Pancreas (tissue), 10 donors: ENCODE data around the gene RGS3. TPM values are rescaled to one million over a fixed set of nuclear protein-coding genes. Genes with fewer than 3 reads are reported as not detected.

Experiments
- ATAC-seq, 4 donors: fragments of 200-7000 bp; cut with Tn5 transposase; one replicate each; pipeline versions ENCODE4 v1.8.0 to v1.9.1; 2020; ENCODE audit warnings: mild to moderate bottlenecking in 4 of 4, moderate library complexity in 4 of 4
- DNase-seq, 6 donors: peaks; one replicate each; pipeline ENCODE4 v3.0.0-alpha.2; 2020
- FAIRE-seq: peaks from 2 replicates; lab custom pipeline; 2012; peaks lifted over from hg19 to GRCh38; lab: Jason Lieb, UNC
- H3K27ac ChIP-seq, 4 donors: fragments of 200-600 bp; sonication (generic); 1 replicate in 3 of 4; 2 replicates in 1 of 4; pipeline versions ENCODE4 v1.5.0 to v1.8.0; 2020
- H3K27me3 ChIP-seq, 4 donors: fragments of 200-600 bp; one replicate each; pipeline ENCODE4 v1.8.0; 2021
- H3K36me3 ChIP-seq, 3 donors: fragments of 200-600 bp; sonication (generic) in 1 of 3; one replicate each; pipeline versions ENCODE4 v1.5.0 to v1.8.0; 2020 to 2021
- H3K4me1 ChIP-seq, 3 donors: fragments of 200-600 bp; one replicate each; pipeline ENCODE4 v1.8.0; 2021
- H3K4me3 ChIP-seq, 4 donors: fragments of 200-600 bp; sonication (generic) in 2 of 4; one replicate each; pipeline versions ENCODE4 v1.5.0 to v1.8.0; 2020 to 2021
- H3K9me3 ChIP-seq, 4 donors: fragments of 200-600 bp; one replicate each; pipeline ENCODE4 v1.8.0; 2021
- WGBS, 2 donors: extraction: QIAGEN DNeasy Blood & Tissue Kit; methylation state at CpG; one replicate each; pipeline ENCODE4 v1.1.7; 2013; 5-methylcytosine and 5-hydroxymethylcytosine counted together
- intact Hi-C, 3 donors: fragments of 100-400 bp; cut with DNase I; formaldehyde crosslinking; loops; one replicate each; pipeline versions ENCODE4 v1.11.1 to v1.14.2; 2022
- polyA plus RNA-seq, 2 donors: library from polyadenylated mRNA; stranded (reverse); fragments of 200-250 nt; gene quantifications; one replicate each; pipeline ENCODE4 v1.2.3, GENCODE V29; 2013
- total RNA-seq, 6 donors: library from RNA; stranded (reverse); fragmentation: NEBNext Ultra II Directional in 4 of 6; extraction: Animal tissue kit (Norgen Biotek cat#: 25700) in 4 of 6; gene quantifications; one replicate each; pipeline versions ENCODE4 v1.2.1 to v1.2.4, GENCODE V29; 2021 to 2023
- TF ChIP-seq, protein P1 (sequence below), 4 donors: fragments of 200-600 bp; sonication (generic) in 3 of 4; IDR thresholded peaks; one replicate each; pipeline versions ENCODE4 v1.5.0 to v1.8.0; 2021; ENCODE audit warnings: antibody characterized with exemption in 4 of 4
- donor health status: healthy with polysubstance abuse.
- donor health status: DM: no; HTN: no; CAD: no; lungs with moderate emphysema.
- donor health status: DM: no; HTN: no; CAD: no.
- donor health status: control.
- donor health status: control.
- donor health status: Bipolar disorder and iron deficiency.
- donor health status: DM: yes; HTN: yes; CAD: no.
- donor health status: DM: no; HTN: no; CAD: no.
- donor health status: DM: no; HTN: no; CAD: no.
- donor health status: DM: yes; HTN: yes; CAD: no.

The RGS3 gene
- total and polyA plus RNA-seq, 8 donors = 18.3 to 55.3 (median 32.6) TPM

DNA sequence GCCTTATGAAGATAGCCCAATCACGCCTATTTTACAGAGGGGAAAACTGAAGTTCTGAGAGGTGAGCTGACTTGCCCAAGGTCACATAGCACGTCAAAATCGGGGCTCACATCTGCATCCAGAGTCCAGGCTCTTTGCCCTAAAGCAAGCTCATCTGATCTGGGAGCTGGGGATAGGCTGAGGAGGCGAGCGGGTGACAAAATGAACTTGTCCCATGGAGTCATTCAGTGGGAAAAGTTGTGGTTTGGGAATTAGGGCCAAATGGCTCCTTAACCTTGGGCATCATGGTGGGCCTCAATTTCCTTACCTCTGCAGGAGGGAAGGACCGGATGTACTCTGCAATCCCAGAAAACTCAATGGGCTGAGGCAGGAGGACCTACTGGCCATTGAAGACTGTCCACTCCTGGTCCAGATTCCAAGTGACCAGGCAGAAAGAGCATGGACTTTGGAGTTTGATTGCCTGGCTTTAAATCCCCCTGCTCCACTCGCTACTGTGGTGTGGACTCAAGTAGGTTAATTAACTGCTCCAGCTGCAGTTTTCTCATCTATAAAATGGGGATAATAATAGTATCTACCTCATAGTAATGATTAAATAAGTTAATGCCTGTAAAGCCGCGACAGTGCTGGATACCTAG lies 160.4 kb downstream of the RGS3 start:
- Histone ChIP-seq H3K27ac (peak overlapping the region in 1 of 4 donors; percentile 87), H3K4me3 (no peak overlapping the region), H3K4me1 (peaks cover 4 to 12% (median 10%) of the 10 kb centered on the region in 3 donors), H3K27me3 (no peaks in the 10 kb centered on the region), H3K9me3 (no peaks in the 10 kb centered on the region), H3K36me3 (no peaks in the 10 kb centered on the region)
- FAIRE-seq (no peak), ATAC-seq (no peak), DNase-seq (peak in 2 of 6 donors; percentile 4 to 26)
- TF ChIP-seq, protein P1, sequence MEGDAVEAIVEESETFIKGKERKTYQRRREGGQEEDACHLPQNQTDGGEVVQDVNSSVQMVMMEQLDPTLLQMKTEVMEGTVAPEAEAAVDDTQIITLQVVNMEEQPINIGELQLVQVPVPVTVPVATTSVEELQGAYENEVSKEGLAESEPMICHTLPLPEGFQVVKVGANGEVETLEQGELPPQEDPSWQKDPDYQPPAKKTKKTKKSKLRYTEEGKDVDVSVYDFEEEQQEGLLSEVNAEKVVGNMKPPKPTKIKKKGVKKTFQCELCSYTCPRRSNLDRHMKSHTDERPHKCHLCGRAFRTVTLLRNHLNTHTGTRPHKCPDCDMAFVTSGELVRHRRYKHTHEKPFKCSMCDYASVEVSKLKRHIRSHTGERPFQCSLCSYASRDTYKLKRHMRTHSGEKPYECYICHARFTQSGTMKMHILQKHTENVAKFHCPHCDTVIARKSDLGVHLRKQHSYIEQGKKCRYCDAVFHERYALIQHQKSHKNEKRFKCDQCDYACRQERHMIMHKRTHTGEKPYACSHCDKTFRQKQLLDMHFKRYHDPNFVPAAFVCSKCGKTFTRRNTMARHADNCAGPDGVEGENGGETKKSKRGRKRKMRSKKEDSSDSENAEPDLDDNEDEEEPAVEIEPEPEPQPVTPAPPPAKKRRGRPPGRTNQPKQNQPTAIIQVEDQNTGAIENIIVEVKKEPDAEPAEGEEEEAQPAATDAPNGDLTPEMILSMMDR (IDR thresholded peaks at IDR 0.05) = no peak
- intact Hi-C loops = no loop called here
- 81 to 86% methylated on average over 9 of the region's 9 CpGs for WGBS, 2 donors

DNA sequence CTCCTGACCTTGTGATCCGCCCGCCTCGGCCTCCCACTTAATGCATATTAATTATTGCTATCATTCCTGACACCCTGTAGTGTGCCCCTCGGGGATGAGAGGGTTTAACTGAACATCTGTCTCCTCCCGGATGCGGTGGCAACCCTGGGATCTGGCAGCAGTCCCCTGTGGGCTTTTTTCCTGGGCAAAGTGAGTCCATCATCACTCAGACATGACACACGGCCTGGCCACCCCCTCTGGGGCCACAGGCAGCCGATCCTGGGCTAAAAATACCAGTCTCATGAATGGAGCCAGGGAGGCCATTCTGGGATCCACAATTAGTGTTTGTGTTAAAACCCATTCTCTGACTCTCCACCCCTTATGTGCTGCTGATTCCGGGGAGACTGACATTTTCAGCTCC lies 161.2 kb downstream of the RGS3 start:
- Histone ChIP-seq H3K4me3 (no peak overlapping the region), H3K9me3 (no peaks in the 10 kb centered on the region), H3K27ac (no peak overlapping the region), H3K36me3 (no peaks in the 10 kb centered on the region), H3K4me1 (peaks cover 4 to 12% (median 10%) of the 10 kb centered on the region in 3 donors), H3K27me3 (no peaks in the 10 kb centered on the region)
- intact Hi-C loops = no loop called here
- TF ChIP-seq, protein P1 (IDR thresholded peaks at IDR 0.05) = no peak
- ATAC-seq (no peak), DNase-seq (peak in 2 of 6 donors; percentile 9 to 32), FAIRE-seq (no peak)
- WGBS, 2 donors = 69 to 78% methylated on average over 9 of the region's 9 CpGs

DNA sequence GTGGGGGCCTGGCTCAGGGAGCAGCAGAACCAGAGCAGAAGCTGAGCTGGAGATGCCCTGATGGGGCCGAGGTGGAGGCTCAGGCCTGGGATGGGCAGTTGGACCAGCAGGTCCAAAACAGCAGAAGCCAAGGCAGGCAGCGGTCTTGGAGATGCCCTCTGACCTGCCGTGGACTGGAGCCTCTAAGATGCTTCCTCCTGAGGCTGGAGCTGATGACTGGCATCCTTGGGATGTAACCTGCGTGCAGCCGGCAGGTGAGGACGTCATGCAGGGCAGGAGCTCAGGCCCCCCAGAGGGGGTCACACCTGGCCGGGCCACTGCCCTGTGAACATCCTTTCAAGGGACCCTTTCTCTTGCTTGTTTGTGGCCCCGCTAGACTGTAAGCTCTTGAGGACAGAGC lies 162.0 kb downstream of the RGS3 start:
- ATAC-seq (no peak), FAIRE-seq (no peak), DNase-seq (peak in 2 of 6 donors; percentile 11 to 53)
- no peak overlapping the region for H3K4me3 ChIP-seq
- no peak overlapping the region for H3K27ac ChIP-seq
- intact Hi-C loops = no loop called here
- 87 to 93% methylated on average over 8 of the region's 8 CpGs for WGBS, 2 donors
- H3K36me3 ChIP-seq = no peaks in the 10 kb centered on the region
- TF ChIP-seq, protein P1 (IDR thresholded peaks at IDR 0.05) = no peak
- no peaks in the 10 kb centered on the region for H3K27me3 ChIP-seq
- no peaks in the 10 kb centered on the region for H3K9me3 ChIP-seq
- peaks cover 0 to 12% (median 9%) of the 10 kb centered on the region in 3 donors for H3K4me1 ChIP-seq

DNA sequence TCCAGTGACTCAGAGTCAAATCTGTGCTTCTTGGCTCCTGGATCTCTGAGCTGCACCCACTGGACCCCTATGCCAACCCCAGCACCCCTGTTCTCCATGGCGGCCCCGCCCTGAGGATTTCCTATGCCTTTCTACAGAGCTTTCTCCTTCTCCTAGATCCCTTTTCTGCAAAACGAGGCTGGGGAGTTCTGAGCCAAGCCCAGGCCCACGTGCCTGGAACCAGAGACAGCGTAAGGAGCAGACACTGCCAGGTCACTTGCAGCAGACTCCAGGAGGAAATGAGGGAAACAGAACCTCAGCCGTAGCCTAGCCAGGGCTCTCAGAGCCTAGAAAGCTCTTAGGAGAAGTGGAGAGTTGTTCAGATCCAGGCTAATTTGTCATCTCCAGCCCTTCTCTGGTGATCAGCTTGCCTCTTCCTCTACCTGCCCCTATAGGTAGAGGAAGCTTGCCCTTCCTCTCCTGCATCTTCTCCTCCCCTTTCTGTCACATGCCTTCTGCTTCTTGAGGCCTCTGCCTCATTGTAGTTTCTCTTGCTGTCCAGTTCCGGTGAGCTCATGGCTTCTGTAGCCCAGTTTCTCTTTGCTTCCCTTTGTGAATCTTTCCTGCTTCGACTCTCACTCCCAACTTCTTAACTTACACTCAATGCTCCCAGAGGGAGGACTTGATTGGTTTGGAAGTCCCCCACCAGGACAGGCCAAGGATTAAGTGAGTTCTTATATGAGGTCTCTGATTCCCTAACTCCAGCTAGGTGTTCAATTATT lies 163.4 kb downstream of the RGS3 start:
- no peaks in the 10 kb centered on the region for H3K36me3 ChIP-seq

More for the DNA sequence above, 163.4 kb downstream of the RGS3 start:
- no peak for ATAC-seq
- peak in 2 of 6 donors; percentile 11 to 35 for DNase-seq
- Histone ChIP-seq H3K4me3 (no peak overlapping the region), H3K27me3 (no peaks in the 10 kb centered on the region), H3K9me3 (no peaks in the 10 kb centered on the region), H3K27ac (no peak overlapping the region), H3K4me1 (peaks cover 0 to 5% (median 0%) of the 10 kb centered on the region in 3 donors)
- TF ChIP-seq, protein P1 (IDR thresholded peaks at IDR 0.05) = no peak
- WGBS, 2 donors = 77% methylated on average over 8 of the region's 8 CpGs
- intact Hi-C loops = no loop called here
- FAIRE-seq = no peak
